Endometrial microvascular endothelial cells (primary cell): ENCODE data around the gene GAL3ST3. TPM values are rescaled to one million over a fixed set of nuclear protein-coding genes. Genes with fewer than 3 reads are reported as not detected.
"Not testable (repeated sequence)": the region's sequence is repeated elsewhere in the genome, so short reads cannot be mapped to it uniquely, and the experiment has no call there.

Experiments
- in situ Hi-C: cut with HindIII; loops from 2 replicates; pipeline ENCODE4 v1.10.0; 2017; ENCODE audit warnings: low sequenced_read_pairs, low pct_unique_long_range_greater_than_20kb; ENCODE audit errors: inconsistent ontology term
- total RNA-seq: library from RNA; depleted of rRNA; stranded (reverse); fragments of >200 nt; gene quantifications from one replicate; pipeline ENCODE4 v1.2.3, GENCODE V29; 2015; ENCODE audit errors: inconsistent ontology term

The GAL3ST3 gene
- total RNA-seq, 1 donor from 2014 or later: not detected

- in situ Hi-C loops: no loop called here
These were observed 1.2 kb downstream of the GAL3ST3 start for GRCh38 chr11:66047541-66048365.

DNA sequence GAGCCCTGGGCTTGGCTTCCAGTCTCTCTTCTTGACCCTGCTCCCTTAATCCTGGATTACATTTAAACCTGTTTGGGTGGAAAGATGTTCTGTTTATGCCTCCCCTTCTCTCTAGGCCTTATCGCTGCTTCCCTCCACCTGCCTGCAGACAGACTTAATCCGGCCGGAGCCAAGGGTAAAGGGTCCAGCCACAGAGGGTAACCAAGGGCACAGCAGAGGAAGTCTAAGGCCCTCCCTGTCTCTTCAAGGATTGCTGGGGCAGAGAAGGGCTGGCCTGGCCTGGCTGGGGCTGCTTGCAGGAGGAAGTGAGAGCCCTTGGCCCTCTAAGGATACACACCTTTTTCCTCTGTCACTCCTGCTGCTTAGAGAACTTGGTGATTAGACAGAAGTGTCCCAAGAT, 2.1 kb downstream of the GAL3ST3 start:
- in situ Hi-C loops: no loop called here

DNA sequence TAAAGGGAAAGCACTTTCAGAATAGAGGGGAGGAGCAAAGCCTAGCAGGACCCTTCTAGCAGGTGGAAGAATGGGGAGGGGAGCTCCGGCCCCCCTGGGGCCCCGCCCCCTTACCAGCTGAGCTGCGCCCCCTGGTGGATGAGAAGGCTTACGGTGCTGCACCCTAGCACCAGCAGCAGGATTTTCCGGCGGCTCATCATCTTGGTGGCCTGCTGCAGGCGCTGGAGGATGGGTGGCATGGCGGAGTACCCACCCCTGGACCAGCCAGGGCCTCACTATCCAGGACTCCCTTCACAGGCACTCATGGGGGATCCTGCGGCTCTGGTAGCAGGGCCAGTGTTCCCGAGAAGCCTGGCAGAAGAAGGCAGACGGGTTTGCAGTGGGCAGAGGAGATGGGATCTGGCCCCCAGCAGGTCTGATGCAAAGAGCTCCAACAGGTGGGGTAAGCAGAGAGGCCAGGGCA, 3.8 kb downstream of the GAL3ST3 start:
- in situ Hi-C loops: no loop called here

DNA sequence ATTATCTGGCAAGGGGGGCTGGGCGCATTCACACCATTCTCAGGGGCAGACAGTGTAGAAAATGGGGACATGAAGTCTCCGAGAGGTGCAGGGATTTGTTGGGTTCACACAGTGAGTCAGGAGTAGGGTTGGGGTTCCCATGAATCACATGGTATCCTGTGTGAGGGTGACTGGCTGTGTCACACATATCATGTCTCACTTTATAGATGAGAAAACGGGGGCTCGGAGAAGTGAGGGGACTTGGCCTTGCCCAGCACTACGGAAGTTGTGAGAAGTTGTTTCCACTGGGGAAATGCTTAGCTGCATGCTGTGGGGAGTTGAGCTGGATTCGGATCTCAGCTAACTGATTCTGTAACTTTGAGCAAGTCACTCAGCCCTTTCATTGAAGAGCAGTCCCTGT, 4.2 kb downstream of the GAL3ST3 start:
- in situ Hi-C loops: no loop called here

- in situ Hi-C loops: no loop called here
These were observed 5.7 kb downstream of the GAL3ST3 start for GRCh38 chr11:66042996-66043906.

- in situ Hi-C loops: no loop called here
These were observed 6.5 kb downstream of the GAL3ST3 start for GRCh38 chr11:66042227-66042995.

GRCh38 chr11:66039765-66040164, 9.2 kb downstream of the GAL3ST3 start:
- in situ Hi-C loops: no loop called here

DNA sequence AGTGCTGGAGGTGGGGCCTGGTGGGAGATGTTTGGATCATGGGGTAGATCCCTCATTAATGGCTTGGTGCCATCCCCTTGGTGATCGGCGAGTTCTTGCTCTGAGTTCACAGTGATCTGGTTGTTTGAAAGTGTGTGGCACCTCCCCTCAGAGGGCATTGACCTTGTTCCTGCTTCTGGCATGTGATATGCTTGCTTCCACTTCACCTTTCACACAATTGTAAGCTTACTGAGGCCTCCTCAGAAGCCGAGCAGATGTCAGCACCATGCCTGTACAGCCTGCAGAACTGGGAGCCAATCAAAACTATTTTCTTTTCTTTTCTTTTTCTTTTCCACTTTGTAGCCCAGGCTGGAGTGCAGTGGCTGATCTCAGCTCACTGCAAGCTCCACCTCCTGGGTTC, 11.6 kb downstream of the GAL3ST3 start:
- in situ Hi-C loops: no loop called here

GRCh38 chr11:66036334-66036710, 12.6 kb downstream of the GAL3ST3 start:
- in situ Hi-C loops: no loop called here

- in situ Hi-C loops: no loop called here
These were observed 13.2 kb downstream of the GAL3ST3 start for GRCh38 chr11:66035653-66036333.

GRCh38 chr11:66032957-66033735, 15.8 kb downstream of the GAL3ST3 start:
- in situ Hi-C loops: no loop called here

DNA sequence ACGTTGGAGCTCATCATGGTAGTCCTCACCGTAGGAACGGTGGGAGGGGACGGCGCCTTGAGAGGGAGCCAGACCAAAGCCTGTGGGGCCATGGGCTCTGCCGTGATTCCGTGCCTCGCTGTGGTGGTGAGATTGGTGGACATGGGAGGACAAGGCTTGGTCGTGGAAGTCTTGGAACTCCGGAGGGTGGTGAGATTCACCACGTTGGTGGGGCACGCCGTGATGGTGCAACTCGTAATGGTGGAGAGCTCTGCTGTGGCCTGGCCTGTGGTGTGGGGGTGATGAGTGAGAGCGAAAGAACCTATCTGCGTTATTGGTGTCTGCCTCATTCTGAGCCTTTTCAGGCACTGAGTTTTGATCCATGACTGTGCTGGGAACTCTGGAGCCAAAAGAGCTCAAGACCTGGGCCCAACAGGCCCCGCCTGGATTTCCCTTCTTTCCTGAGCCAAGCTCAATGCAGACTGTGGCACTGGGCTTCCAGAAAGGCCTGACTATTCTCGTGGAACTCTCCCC, 22.9 kb downstream of the GAL3ST3 start, which contains the start of gene CATSPER1:
Gene CATSPER1, minus strand, starts transcription at position 463 of the 513 bp plus-strand sequence. Its CDS starts 100 bp downstream, at position 363.
- in situ Hi-C loops: no loop called here

DNA sequence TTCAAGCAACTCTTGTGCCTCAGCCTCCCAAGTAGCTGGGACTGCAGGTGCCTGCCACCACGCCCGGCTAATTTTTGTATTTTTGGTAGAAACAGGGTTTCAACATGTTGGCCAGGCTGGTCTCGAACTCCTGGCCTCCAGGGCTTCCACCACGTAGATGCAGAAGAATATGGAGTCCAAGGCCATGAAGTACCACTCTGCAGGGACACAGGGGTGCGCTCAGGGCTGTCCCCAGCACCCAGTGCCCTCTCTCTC, 25.8 kb downstream of the GAL3ST3 start:
- in situ Hi-C loops: not testable (repeated sequence)

DNA sequence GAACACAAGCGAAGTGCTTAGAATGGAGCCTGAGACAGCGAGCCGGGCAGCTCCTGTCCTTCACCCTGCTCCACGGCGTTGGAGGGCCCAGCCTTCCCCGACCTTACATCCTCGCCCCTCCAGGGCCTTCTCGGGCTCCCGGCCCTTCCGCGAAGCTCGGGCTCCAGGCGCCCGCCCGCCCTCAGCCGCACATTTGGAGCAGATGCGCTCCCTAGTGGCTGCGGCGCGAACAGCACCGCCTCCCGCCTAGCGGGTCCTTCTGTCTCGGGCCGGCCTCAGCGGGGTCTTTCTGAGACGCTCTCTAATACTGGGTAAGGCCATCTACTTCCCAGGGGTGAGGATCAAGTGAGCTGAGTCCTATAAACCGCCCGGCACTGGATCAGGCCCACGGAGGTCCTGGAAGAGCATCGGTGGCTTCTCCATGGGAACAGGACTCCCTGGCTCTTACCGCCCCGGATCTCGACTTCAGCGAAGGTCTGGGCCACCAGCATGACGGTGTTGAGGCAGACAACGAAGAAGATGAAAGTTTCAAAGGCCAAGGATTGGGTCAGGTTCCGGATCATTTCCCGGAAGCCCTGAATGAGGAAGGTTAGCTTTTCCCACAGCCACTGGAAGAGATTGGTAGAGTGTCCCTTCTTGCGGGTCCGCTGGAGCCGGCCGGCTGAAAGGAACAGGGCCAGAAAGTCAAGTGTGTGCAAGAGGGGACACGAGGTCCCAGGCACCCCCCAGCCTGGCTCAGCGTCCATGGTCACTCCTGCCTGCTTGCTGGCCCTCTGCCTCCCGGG, 26.4 kb downstream of the GAL3ST3 start:
- in situ Hi-C loops: no loop called here

- in situ Hi-C loops: no loop called here
These were observed 28.2 kb downstream of the GAL3ST3 start for GRCh38 chr11:66020618-66021357.

GRCh38 chr11:66020212-66020611, 28.7 kb downstream of the GAL3ST3 start:
- in situ Hi-C loops: no loop called here
